ENCODE data around the gene CFAP46. TPM values are rescaled to one million over a fixed set of nuclear protein-coding genes. Genes with fewer than 3 reads are reported as not detected.

The CFAP46 gene
- total RNA-seq, 2 experiments from 2014 or later, result not detected

GRCh38 chr10:132881186-132881920 is 61.0 kb downstream of the CFAP46 start:
- H3K9me2 ChIP-seq (ENCODE audit: insufficient read depth, low read length), result no peaks in the 10 kb centered on the region

DNA sequence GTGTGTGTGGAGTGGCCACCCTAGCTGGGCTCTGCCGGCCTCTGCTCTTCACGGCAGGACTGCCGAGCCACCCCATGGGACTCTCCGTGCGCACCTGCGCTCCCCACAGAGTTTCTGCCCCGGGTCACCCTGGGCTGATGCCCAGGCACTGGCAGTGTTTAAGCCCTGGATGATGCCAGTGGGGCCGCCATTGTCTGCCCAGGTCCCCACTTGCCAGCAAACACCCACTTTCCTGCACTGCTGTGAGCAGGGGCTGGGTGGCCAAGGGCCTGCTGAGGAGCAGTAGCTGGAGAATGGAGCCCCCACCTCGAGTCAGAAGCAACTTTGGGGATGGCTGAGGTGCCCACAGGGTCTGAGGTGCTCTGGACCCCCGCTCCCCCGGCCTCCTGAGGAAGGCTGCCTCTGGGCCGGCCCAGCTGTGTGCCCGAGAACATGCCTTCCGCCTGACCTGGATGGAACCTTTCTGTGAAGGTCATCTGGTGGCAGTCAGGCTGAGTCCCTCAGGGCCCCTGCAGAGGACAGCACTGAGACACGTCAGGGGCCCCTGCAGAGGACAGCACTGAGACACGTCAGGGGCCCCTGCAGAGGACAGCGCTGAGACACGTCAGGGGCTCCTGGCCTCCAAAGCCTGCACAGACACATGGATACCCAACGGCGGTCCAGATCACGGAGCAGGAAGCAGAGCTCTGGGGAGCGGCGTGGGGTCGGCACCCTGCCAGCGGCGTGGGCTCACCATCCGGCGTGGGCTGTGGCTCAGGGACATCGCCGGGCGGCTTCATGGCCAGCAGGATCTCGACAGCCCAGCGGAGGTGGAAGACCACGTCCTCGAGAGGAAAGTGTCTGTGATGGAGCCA is 62.0 kb downstream of the CFAP46 start:
- H2AFZ ChIP-seq (ENCODE audit: low read length), result no peak overlapping the region
- H3K27ac ChIP-seq (ENCODE audit: low read depth, low read length, poor library complexity, severe bottlenecking), result no peak overlapping the region
- no TSS peak for BruUV-seq (replicated peaks)
- H3K9me2 ChIP-seq (ENCODE audit: insufficient read depth, low read length), result no peaks in the 10 kb centered on the region
- POLR2A ChIA-PET, result no interaction called here
- H3K9me3 ChIP-seq (ENCODE audit: low read length), result no peaks in the 10 kb centered on the region
- H3K36me3 ChIP-seq (ENCODE audit: insufficient read depth, low read length), result no peaks in the 10 kb centered on the region
- H3K79me2 ChIP-seq (ENCODE audit: insufficient read depth, low read depth, low read length), result no peaks in the 10 kb centered on the region
- no peak for DNase-seq (ENCODE audit: low spot score)
- no peak for TF ChIP-seq EZH2phosphoT487 (IDR thresholded peaks at IDR 0.05; ENCODE audit: borderline replicate concordance, low read depth, low read length)
- TF ChIP-seq, protein P1, sequence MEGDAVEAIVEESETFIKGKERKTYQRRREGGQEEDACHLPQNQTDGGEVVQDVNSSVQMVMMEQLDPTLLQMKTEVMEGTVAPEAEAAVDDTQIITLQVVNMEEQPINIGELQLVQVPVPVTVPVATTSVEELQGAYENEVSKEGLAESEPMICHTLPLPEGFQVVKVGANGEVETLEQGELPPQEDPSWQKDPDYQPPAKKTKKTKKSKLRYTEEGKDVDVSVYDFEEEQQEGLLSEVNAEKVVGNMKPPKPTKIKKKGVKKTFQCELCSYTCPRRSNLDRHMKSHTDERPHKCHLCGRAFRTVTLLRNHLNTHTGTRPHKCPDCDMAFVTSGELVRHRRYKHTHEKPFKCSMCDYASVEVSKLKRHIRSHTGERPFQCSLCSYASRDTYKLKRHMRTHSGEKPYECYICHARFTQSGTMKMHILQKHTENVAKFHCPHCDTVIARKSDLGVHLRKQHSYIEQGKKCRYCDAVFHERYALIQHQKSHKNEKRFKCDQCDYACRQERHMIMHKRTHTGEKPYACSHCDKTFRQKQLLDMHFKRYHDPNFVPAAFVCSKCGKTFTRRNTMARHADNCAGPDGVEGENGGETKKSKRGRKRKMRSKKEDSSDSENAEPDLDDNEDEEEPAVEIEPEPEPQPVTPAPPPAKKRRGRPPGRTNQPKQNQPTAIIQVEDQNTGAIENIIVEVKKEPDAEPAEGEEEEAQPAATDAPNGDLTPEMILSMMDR (conservative IDR thresholded peaks at IDR 0.05; ENCODE audit: low read length), result no peak
- H3K4me2 ChIP-seq (ENCODE audit: low read length), result no peak overlapping the region
- no peaks in the 10 kb centered on the region for H4K20me1 ChIP-seq (ENCODE audit: insufficient read depth, low read length)
- no peaks in the 10 kb centered on the region for H3K4me1 ChIP-seq (ENCODE audit: insufficient read depth, low read length, poor library complexity, severe bottlenecking)
- H3K4me3 ChIP-seq (ENCODE audit: low read depth, low read length, poor library complexity, severe bottlenecking), result no peak overlapping the region
- intact Hi-C loops (cut with micrococcal nuclease; ENCODE audit: unreplicated experiment), result no loop called here
- CTCF ChIA-PET (ENCODE audit: unreplicated experiment), result no interaction called here

More at GRCh38 chr10:132881186-132881920, 61.0 kb downstream of the CFAP46 start:
- no peaks in the 10 kb centered on the region for H3K79me2 ChIP-seq (ENCODE audit: insufficient read depth, low read depth, low read length)
- H3K4me2 ChIP-seq (ENCODE audit: low read length), result no peak overlapping the region
- H2AFZ ChIP-seq (ENCODE audit: low read length), result no peak overlapping the region
- no peak overlapping the region for H3K4me3 ChIP-seq (ENCODE audit: low read depth, low read length, poor library complexity, severe bottlenecking)
- no peaks in the 10 kb centered on the region for H3K36me3 ChIP-seq (ENCODE audit: insufficient read depth, low read length)
- no peaks in the 10 kb centered on the region for H4K20me1 ChIP-seq (ENCODE audit: insufficient read depth, low read length)
- no peaks in the 10 kb centered on the region for H3K9me3 ChIP-seq (ENCODE audit: low read length)
- CTCF ChIA-PET (ENCODE audit: unreplicated experiment), result no interaction called here
- no peaks in the 10 kb centered on the region for H3K4me1 ChIP-seq (ENCODE audit: insufficient read depth, low read length, poor library complexity, severe bottlenecking)
- BruUV-seq (replicated peaks), result no TSS peak
- DNase-seq (ENCODE audit: low spot score), result no peak
- TF ChIP-seq EZH2phosphoT487 (IDR thresholded peaks at IDR 0.05; ENCODE audit: borderline replicate concordance, low read depth, low read length), result no peak
- TF ChIP-seq, protein P1 (conservative IDR thresholded peaks at IDR 0.05; ENCODE audit: low read length), result no peak
- intact Hi-C loops (cut with micrococcal nuclease; ENCODE audit: unreplicated experiment), result no loop called here
- POLR2A ChIA-PET, result no interaction called here
- H3K27ac ChIP-seq (ENCODE audit: low read depth, low read length, poor library complexity, severe bottlenecking), result no peak overlapping the region
